Inferior parietal cortex (tissue), 1 donor: ENCODE results near the gene HRNR.
A peak's percentile ranks its signal among the peaks of the same experiment; 100 is the strongest.

Experiments used
- DNase-seq: peaks from one replicate; pipeline ENCODE4 v3.0.0-alpha.2; 2016; ENCODE audit errors: extremely low spot score

HRNR gene

GRCh38 chr1:152188673-152189591 is 35.1 kb downstream of the HRNR start:
- DNase-seq = no peak

GRCh38 chr1:152186556-152187285 is 37.3 kb downstream of the HRNR start:
- no peak for DNase-seq

- DNase-seq = peak; percentile 47
These were observed 38.2 kb downstream of the HRNR start for GRCh38 chr1:152185544-152186391.

GRCh38 chr1:152182944-152183361 is 41.0 kb downstream of the HRNR start:
- no peak for DNase-seq

GRCh38 chr1:152182431-152182830 is 41.6 kb downstream of the HRNR start:
- no peak for DNase-seq

GRCh38 chr1:152179566-152179965 is 44.4 kb downstream of the HRNR start:
- DNase-seq = no peak

GRCh38 chr1:152170287-152170905 is 53.6 kb downstream of the HRNR start:
- no peak for DNase-seq

GRCh38 chr1:152169366-152170025 is 54.5 kb downstream of the HRNR start:
- DNase-seq = no peak

- no peak for DNase-seq
These were observed 55.5 kb downstream of the HRNR start for GRCh38 chr1:152168535-152168868.

- DNase-seq = no peak
These were observed 56.0 kb downstream of the HRNR start for GRCh38 chr1:152167835-152168534.

- DNase-seq = no peak
These were observed 57.0 kb downstream of the HRNR start for GRCh38 chr1:152166966-152167365.

- no peak for DNase-seq
These were observed 58.5 kb downstream of the HRNR start for GRCh38 chr1:152165286-152166077.

GRCh38 chr1:152164517-152165136 is 59.4 kb downstream of the HRNR start:
- no peak for DNase-seq

GRCh38 chr1:152162792-152163463 is 61.1 kb downstream of the HRNR start:
- no peak for DNase-seq
